ENCODE results near the gene COX4I1. TPM values are rescaled to one million over a fixed set of nuclear protein-coding genes. Genes with fewer than 3 reads are reported as not detected.

The COX4I1 gene
- total and polyA plus RNA-seq, 7 donors, result 627 to 1,800 (median 1,031) TPM

DNA sequence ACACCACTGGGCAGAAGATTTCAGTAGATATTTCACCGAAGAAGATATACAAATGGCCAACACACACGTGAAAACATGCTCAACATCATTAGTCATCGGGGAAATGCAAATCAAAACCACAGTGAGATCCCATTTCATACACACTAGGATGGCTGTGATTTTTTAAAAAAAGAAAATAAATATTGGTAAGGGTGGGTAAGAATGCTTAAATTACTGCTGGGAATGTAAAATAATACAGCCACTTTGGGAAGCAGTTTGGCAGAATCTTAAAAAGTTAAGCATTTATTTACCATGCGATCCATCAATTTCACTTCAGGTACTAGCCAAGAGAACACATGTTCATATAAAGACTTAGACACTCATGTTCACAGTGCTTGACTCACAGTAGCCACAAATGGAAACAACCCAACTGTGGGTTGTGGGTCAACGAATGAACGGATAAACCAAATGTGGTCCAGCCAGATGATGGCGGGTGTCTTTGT, 42.1 kb upstream of the COX4I1 start:
- no peak overlapping the region for H3K4me3 ChIP-seq
- DNase-seq (no peak), ATAC-seq (no peak)
- no peaks in the 10 kb centered on the region for H3K4me1 ChIP-seq
- no peaks in the 10 kb centered on the region for H3K36me3 ChIP-seq (ENCODE audit: insufficient read depth in 1 of 2, low read depth in 1 of 2)
- 68 to 72% (median 70%) methylated on average over 7 of the region's 7 CpGs for WGBS, 3 donors
- peaks cover 0 to 11% (median 0%) of the 10 kb centered on the region in 3 donors for H3K27me3 ChIP-seq (ENCODE audit: insufficient read depth in 3 of 3, low read length in 2 of 3)
- TF ChIP-seq CTCF (IDR thresholded peaks at IDR 0.05), result no peak
- H3K27ac ChIP-seq, result no peak overlapping the region
- no peaks in the 10 kb centered on the region for H3K9me3 ChIP-seq
- intact Hi-C loops (cut with DNase I), result no loop called here

GRCh38 chr16:85759136-85759535, 40.4 kb upstream of the COX4I1 start:
- Histone ChIP-seq H3K27me3 (ENCODE audit: insufficient read depth in 3 of 3, low read length in 2 of 3) (peaks cover 0 to 11% (median 0%) of the 10 kb centered on the region in 3 donors), H3K9me3 (no peaks in the 10 kb centered on the region), H3K36me3 (ENCODE audit: insufficient read depth in 1 of 2, low read depth in 1 of 2) (no peaks in the 10 kb centered on the region), H3K4me1 (no peaks in the 10 kb centered on the region), H3K27ac (no peak overlapping the region), H3K4me3 (no peak overlapping the region)
- intact Hi-C loops (cut with DNase I), result no loop called here
- 41 to 50% (median 42%) methylated on average over 16 of the region's 16 CpGs for WGBS, 3 donors
- DNase-seq (no peak), ATAC-seq (no peak)
- TF ChIP-seq CTCF (IDR thresholded peaks at IDR 0.05), result no peak

DNA sequence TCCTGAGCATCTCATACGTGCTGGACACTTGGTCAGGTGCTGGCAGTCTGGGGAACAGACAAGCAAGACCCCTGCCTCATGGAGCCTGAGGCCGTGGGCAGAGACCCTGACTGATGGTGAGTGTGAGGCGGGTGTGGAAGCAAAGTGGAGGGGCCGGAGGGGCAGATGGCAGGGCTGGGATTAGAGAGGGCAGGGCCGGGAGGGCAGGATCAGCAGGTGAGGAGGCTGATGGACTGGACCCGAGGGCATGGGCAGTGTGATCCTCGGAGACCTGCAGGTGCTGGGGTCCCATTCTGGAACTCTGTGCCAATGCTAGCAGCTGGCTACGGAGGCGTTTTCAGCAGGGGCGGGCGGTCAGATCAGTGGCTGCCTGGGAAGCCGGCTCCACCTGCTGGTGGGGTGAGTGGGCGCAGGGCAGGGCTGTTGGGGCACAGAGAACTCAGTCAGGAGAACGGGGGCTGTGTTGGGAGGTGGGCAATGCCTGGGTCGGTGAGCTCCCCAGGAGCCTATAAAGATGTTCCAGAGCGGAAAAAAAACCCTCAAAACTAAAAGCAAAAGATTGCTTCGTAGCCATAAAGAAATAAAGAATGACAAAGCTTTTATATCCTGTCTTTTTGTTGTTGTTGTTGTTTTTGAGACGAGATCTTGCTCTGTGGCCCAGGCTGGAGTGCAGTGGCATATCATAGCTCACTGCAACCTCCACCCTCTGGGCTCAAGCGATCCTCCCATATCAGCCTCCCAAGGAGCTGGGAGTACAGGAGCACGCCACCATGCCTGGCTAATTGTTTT, 39.7 kb upstream of the COX4I1 start:
- intact Hi-C loops (cut with DNase I), result loop anchor here (1.0 to 2.0 kb wide), 2 partner anchors 100 to 101 kb away; no protein-coding TSS in a partner anchor
- Histone ChIP-seq H3K4me1 (no peaks in the 10 kb centered on the region), H3K27me3 (ENCODE audit: insufficient read depth in 3 of 3, low read length in 2 of 3) (peaks cover 0 to 11% (median 0%) of the 10 kb centered on the region in 3 donors), H3K9me3 (no peaks in the 10 kb centered on the region), H3K4me3 (no peak overlapping the region), H3K27ac (no peak overlapping the region), H3K36me3 (ENCODE audit: insufficient read depth in 1 of 2, low read depth in 1 of 2) (no peaks in the 10 kb centered on the region)
- WGBS, 3 donors, result 53 to 55% (median 54%) methylated on average over 20 of the region's 20 CpGs
- TF ChIP-seq CTCF (IDR thresholded peaks at IDR 0.05), result peak; percentile 55
- peak in 1 of 2 donors; percentile 78 for DNase-seq
- ATAC-seq, result peak; percentile 75 to 94 (median 86)

DNA sequence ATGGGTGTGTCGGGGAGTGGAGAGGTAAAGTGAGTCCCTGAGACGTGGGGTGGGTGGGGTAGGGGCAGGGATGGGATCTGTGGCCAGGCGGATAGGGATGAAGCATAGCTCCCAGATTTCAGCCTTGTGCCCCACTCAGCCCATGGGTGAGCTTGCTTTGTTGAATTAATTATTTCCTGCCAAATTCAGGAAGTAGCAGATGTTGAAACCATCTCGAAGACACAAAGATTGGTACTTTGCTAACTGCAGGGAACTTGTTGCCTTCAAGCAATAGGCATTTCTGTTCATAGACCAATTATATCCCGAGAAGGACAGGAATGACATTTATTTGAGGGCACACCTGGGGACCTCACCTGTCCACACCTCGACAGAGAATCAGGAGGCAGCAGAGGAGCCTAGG, 37.6 kb upstream of the COX4I1 start:
- TF ChIP-seq CTCF (IDR thresholded peaks at IDR 0.05), result no peak
- WGBS, 3 donors, result 67 to 69% (median 68%) methylated on average over 6 of the region's 6 CpGs
- no peaks in the 10 kb centered on the region for H3K4me1 ChIP-seq
- no peak overlapping the region for H3K4me3 ChIP-seq
- no peak overlapping the region for H3K27ac ChIP-seq
- intact Hi-C loops (cut with DNase I), result loop anchor here in 1 of 2 donors (2.0 kb wide), 1 partner anchor 103 kb away; no protein-coding TSS in a partner anchor
- ATAC-seq (no peak), DNase-seq (no peak)
- H3K27me3 ChIP-seq (ENCODE audit: insufficient read depth in 3 of 3, low read length in 2 of 3), result peaks cover 0 to 11% (median 0%) of the 10 kb centered on the region in 3 donors
- no peaks in the 10 kb centered on the region for H3K36me3 ChIP-seq (ENCODE audit: insufficient read depth in 1 of 2, low read depth in 1 of 2)
- no peaks in the 10 kb centered on the region for H3K9me3 ChIP-seq
